ENCODE data around the gene HYI. TPM values are rescaled to one million over a fixed set of nuclear protein-coding genes. Genes with fewer than 3 reads are reported as not detected.
A peak's percentile ranks its signal among the peaks of the same experiment; 100 is the strongest.

The HYI gene
- total and polyA plus RNA-seq, 2 donors from 2014 or later: 50.5 to 91.2 TPM

GRCh38 chr1:43438576-43438952 is 15.2 kb downstream of the HYI start:
- no peak for TF ChIP-seq CTCF (IDR thresholded peaks at IDR 0.05; ENCODE audit: borderline replicate concordance, extremely low read depth, insufficient read depth)
- Histone ChIP-seq H3K36me3 (ENCODE audit: control insufficient read depth in 2 of 3, insufficient read depth in 3 of 3, low read length in 3 of 3) (peaks cover 3 to 73% (median 43%) of the 10 kb centered on the region in 3 donors), H3K27ac (ENCODE audit: low read depth in 2 of 2, low read length in 2 of 2) (no peak overlapping the region), H3K9me3 (ENCODE audit: control insufficient read depth in 2 of 3, insufficient read depth in 1 of 3, low read length in 3 of 3) (no peaks in the 10 kb centered on the region), H3K4me1 (ENCODE audit: control insufficient read depth in 2 of 3, insufficient read depth in 2 of 3, low read depth in 1 of 3, low read length in 3 of 3) (peaks cover 0 to 10% (median 6%) of the 10 kb centered on the region in 3 donors), H3K4me3 (ENCODE audit: low read length in 3 of 3) (no peak overlapping the region), H3K9ac (ENCODE audit: low read length in 3 of 3) (no peak overlapping the region), H3K27me3 (ENCODE audit: control insufficient read depth, insufficient read depth, low read length) (no peaks in the 10 kb centered on the region)
- intact Hi-C loops (cut with DNase I): no loop called here
- DNase-seq: peak in 1 of 5 donors; percentile 39
- no peak for FAIRE-seq

GRCh38 chr1:43438006-43438405 is 15.7 kb downstream of the HYI start:
- DNase-seq (no peak), FAIRE-seq (no peak)
- Histone ChIP-seq H3K36me3 (ENCODE audit: control insufficient read depth in 2 of 3, insufficient read depth in 3 of 3, low read length in 3 of 3) (peaks cover 3 to 69% (median 44%) of the 10 kb centered on the region in 3 donors), H3K9ac (ENCODE audit: low read length in 3 of 3) (no peak overlapping the region), H3K4me1 (ENCODE audit: control insufficient read depth in 2 of 3, insufficient read depth in 2 of 3, low read depth in 1 of 3, low read length in 3 of 3) (peaks cover 0 to 10% (median 6%) of the 10 kb centered on the region in 3 donors), H3K9me3 (ENCODE audit: control insufficient read depth in 2 of 3, insufficient read depth in 1 of 3, low read length in 3 of 3) (no peaks in the 10 kb centered on the region), H3K27me3 (ENCODE audit: control insufficient read depth, insufficient read depth, low read length) (no peaks in the 10 kb centered on the region), H3K4me3 (ENCODE audit: low read length in 3 of 3) (no peak overlapping the region), H3K27ac (ENCODE audit: low read depth in 2 of 2, low read length in 2 of 2) (no peak overlapping the region)
- intact Hi-C loops (cut with DNase I): no loop called here
- no peak for TF ChIP-seq CTCF (IDR thresholded peaks at IDR 0.05; ENCODE audit: borderline replicate concordance, extremely low read depth, insufficient read depth)

DNA sequence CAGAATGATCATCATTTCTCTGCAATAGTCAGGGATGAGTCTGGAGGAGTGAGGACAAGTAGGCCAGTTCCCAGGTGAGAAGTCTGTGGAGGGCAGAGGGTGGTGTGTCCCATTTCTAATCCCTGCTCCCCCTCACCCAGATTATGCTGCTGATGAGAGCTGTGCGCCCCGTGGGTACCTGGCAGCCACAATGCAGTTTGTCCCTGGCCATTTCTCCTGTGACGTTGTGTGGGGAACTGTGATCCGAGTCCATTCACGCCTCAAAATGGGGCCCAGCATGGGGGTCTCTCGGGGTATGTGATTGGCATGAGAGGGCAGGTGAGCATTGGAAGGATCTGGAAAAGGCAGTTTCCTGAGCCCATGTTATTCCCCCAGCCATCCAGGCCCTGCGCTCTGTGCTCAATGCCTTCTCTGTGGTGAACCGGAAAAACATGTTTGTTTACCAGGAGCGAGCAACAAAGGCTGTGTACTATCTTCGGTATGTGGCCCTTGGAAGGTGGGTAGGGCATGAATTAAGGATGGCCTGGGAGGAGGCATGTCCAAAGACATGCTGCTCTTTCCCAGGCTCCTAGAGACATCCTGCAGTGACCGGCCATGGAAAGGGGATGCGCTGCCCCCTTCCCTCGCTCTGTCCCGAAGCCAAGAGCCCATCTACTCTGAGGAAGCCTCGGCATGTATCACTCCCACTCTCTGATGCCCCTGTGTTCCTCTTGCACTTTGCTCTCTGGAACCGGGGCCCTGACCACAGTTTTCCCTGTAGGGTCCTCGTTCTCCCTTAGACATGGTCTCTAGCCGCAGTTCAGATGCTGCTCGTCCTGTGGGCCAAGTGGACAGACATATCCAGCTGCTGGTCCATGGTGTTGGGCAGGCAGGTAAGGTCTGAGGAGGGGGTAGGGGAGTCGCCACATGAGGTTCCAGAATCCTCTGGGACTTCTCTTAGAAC is 16.4 kb downstream of the HYI start:
- Histone ChIP-seq H3K9me3 (ENCODE audit: control insufficient read depth in 2 of 3, insufficient read depth in 1 of 3, low read length in 3 of 3) (no peaks in the 10 kb centered on the region), H3K4me3 (ENCODE audit: low read length in 3 of 3) (no peak overlapping the region), H3K9ac (ENCODE audit: low read length in 3 of 3) (no peak overlapping the region), H3K27me3 (ENCODE audit: control insufficient read depth, insufficient read depth, low read length) (no peaks in the 10 kb centered on the region), H3K4me1 (ENCODE audit: control insufficient read depth in 2 of 3, insufficient read depth in 2 of 3, low read depth in 1 of 3, low read length in 3 of 3) (peaks cover 0 to 10% (median 6%) of the 10 kb centered on the region in 3 donors), H3K27ac (ENCODE audit: low read depth in 2 of 2, low read length in 2 of 2) (no peak overlapping the region), H3K36me3 (ENCODE audit: control insufficient read depth in 2 of 3, insufficient read depth in 3 of 3, low read length in 3 of 3) (peaks cover 3 to 67% (median 45%) of the 10 kb centered on the region in 3 donors)
- DNase-seq (no peak), FAIRE-seq (no peak)
- intact Hi-C loops (cut with DNase I): no loop called here
- no peak for TF ChIP-seq CTCF (IDR thresholded peaks at IDR 0.05; ENCODE audit: borderline replicate concordance, extremely low read depth, insufficient read depth)
